ENCODE measurements around the gene FAM149A.

GRCh38 chr4:186191200-186192065 is 86.9 kb downstream of the FAM149A start, which contains the start of gene CYP4V2:
- TF ChIP-seq, protein P1, sequence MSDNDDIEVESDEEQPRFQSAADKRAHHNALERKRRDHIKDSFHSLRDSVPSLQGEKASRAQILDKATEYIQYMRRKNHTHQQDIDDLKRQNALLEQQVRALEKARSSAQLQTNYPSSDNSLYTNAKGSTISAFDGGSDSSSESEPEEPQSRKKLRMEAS (IDR thresholded peaks at IDR 0.05; ENCODE audit: insufficient read depth, insufficient read length): no peak
- TF ChIP-seq, protein P2, sequence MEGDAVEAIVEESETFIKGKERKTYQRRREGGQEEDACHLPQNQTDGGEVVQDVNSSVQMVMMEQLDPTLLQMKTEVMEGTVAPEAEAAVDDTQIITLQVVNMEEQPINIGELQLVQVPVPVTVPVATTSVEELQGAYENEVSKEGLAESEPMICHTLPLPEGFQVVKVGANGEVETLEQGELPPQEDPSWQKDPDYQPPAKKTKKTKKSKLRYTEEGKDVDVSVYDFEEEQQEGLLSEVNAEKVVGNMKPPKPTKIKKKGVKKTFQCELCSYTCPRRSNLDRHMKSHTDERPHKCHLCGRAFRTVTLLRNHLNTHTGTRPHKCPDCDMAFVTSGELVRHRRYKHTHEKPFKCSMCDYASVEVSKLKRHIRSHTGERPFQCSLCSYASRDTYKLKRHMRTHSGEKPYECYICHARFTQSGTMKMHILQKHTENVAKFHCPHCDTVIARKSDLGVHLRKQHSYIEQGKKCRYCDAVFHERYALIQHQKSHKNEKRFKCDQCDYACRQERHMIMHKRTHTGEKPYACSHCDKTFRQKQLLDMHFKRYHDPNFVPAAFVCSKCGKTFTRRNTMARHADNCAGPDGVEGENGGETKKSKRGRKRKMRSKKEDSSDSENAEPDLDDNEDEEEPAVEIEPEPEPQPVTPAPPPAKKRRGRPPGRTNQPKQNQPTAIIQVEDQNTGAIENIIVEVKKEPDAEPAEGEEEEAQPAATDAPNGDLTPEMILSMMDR (IDR thresholded peaks at IDR 0.05; ENCODE audit: extremely low read depth in 1 of 2, insufficient read depth in 1 of 2, low read depth in 1 of 2, low read length in 2 of 2): peak; percentile 24 to 31

Data from endothelial cell of umbilical vein (primary cell).